GM23338 (cell line): Measurements from ENCODE around the gene EMILIN3.

Experiments
- CTCF ChIP-seq, 2 experiments: fragments of 200-600 bp in 1 of 2; sonication (generic) in 1 of 2; conservative IDR thresholded peaks; 2 replicates each; pipeline versions ENCODE4 v1.5.1 to v1.6.1; 2016 to 2017; ENCODE audit warnings: antibody characterized with exemption in 2 of 2, low read depth in 2 of 2, mild to moderate bottlenecking in 2 of 2, moderate library complexity in 1 of 2
- EZH2 ChIP-seq: fragments of 200-600 bp; sonication (generic); IDR thresholded peaks from one replicate; pipeline ENCODE4 v1.8.0; 2017; ENCODE audit warnings: antibody characterized with exemption, mild to moderate bottlenecking, low read depth; ENCODE audit not compliant: unreplicated experiment
- EZH2phosphoT487 ChIP-seq: fragments of 200-600 bp; sonication (generic); IDR thresholded peaks from one replicate; pipeline ENCODE4 v1.8.1; 2018; ENCODE audit warnings: antibody characterized with exemption; ENCODE audit not compliant: unreplicated experiment
- POLR2AphosphoS5 ChIP-seq: IDR thresholded peaks from 2 replicates; pipeline ENCODE4 v1.6.1; 2016; ENCODE audit warnings: antibody characterized with exemption, low read depth
- REST ChIP-seq: IDR thresholded peaks from one replicate; pipeline ENCODE4 v1.6.1; 2018; ENCODE audit warnings: antibody characterized with exemption; ENCODE audit not compliant: unreplicated experiment
- ZNF114 ChIP-seq: fragments of 250-450 bp; sonication (Bioruptor Pico); IDR thresholded peaks from 2 replicates; pipeline ENCODE4 v1.5.0; 2020; ENCODE audit warnings: mild to moderate bottlenecking, moderate library complexity

GRCh38 chr20:41387444-41387851 is 20.8 kb upstream of the EMILIN3 start:
- TF ChIP-seq CTCF (conservative IDR thresholded peaks at IDR 0.05; ENCODE audit: low read depth in 2 of 2), result 0 out of 4 replicates have a peak, but pooled peaks have one; percentile 7 to 18
- TF ChIP-seq POLR2AphosphoS5, result no peak
- no peak for TF ChIP-seq ZNF114 (CRISPR knock-in tag)
- TF ChIP-seq EZH2, result no peak
- no peak for TF ChIP-seq EZH2phosphoT487
- TF ChIP-seq REST, result no peak
